Bronchial epithelial cell (primary cell): ENCODE measurements around the gene MAN1C1. TPM values are rescaled to one million over a fixed set of nuclear protein-coding genes. Genes with fewer than 3 reads are reported as not detected.
"Not testable (repeated sequence)": the region's sequence is repeated elsewhere in the genome, so short reads cannot be mapped to it uniquely, and the experiment has no call there.

ENCODE experiments used
- DNase-seq: peaks from one replicate; pipeline ENCODE4 v3.0.0-alpha.2; 2010; ENCODE audit warnings: low read depth
- FAIRE-seq: peaks from 2 replicates; lab custom pipeline; 2011; peaks lifted over from hg19 to GRCh38; lab: Jason Lieb, UNC
- H3K27me3 ChIP-seq: 2 replicates; pipeline ENCODE4 v1.5.1; 2011; ENCODE audit warnings: low read length; ENCODE audit not compliant: control insufficient read depth, insufficient read depth
- H3K36me3 ChIP-seq: 2 replicates; pipeline ENCODE4 v1.5.1; 2011; ENCODE audit warnings: low read length; ENCODE audit not compliant: control insufficient read depth, insufficient read depth
- H3K4me3 ChIP-seq: 2 replicates; pipeline ENCODE4 v1.5.1; 2011; ENCODE audit warnings: mild to moderate bottlenecking, low read depth, low read length, control low read depth
- total RNA-seq: library from RNA; depleted of rRNA; stranded (reverse); fragments of >200 nt; gene quantifications from 2 replicates; pipeline ENCODE4 v1.2.1, GENCODE V29; 2014
- TF ChIP-seq, protein P1 (sequence below): IDR thresholded peaks from 2 replicates; pipeline ENCODE4 v1.5.1; 2011; ENCODE audit warnings: mild to moderate bottlenecking, moderate library complexity, low read length, control low read depth, inconsistent platforms; ENCODE audit not compliant: insufficient read depth, severe bottlenecking

MAN1C1 gene
- total RNA-seq, 1 donor from 2014 or later, result under 0.01 TPM

DNA sequence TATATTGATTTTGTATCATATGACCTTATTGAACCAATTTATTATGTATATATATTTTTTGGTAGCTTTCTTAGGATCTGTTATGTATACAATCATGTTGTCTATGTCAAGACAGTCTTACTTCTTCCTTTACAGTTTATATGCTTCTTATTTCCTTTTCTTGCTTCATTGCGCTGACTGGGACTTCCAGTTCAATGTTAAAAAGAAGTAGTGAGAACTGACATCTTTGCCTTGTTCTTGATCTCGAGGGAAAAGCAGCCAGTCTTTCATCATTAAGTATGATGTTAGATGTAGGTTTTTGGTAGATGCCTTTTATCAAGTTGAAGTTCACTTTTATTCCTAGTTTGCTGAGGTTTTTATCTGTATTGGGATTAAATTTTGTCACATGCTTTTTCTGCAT is 17.5 kb downstream of the MAN1C1 start:
- Histone ChIP-seq H3K36me3 (no peaks in the 10 kb centered on the region), H3K27me3 (no peaks in the 10 kb centered on the region), H3K4me3 (no peak overlapping the region)
- no peak for FAIRE-seq
- TF ChIP-seq, protein P1, sequence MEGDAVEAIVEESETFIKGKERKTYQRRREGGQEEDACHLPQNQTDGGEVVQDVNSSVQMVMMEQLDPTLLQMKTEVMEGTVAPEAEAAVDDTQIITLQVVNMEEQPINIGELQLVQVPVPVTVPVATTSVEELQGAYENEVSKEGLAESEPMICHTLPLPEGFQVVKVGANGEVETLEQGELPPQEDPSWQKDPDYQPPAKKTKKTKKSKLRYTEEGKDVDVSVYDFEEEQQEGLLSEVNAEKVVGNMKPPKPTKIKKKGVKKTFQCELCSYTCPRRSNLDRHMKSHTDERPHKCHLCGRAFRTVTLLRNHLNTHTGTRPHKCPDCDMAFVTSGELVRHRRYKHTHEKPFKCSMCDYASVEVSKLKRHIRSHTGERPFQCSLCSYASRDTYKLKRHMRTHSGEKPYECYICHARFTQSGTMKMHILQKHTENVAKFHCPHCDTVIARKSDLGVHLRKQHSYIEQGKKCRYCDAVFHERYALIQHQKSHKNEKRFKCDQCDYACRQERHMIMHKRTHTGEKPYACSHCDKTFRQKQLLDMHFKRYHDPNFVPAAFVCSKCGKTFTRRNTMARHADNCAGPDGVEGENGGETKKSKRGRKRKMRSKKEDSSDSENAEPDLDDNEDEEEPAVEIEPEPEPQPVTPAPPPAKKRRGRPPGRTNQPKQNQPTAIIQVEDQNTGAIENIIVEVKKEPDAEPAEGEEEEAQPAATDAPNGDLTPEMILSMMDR, result no peak
- DNase-seq, result no peak

DNA sequence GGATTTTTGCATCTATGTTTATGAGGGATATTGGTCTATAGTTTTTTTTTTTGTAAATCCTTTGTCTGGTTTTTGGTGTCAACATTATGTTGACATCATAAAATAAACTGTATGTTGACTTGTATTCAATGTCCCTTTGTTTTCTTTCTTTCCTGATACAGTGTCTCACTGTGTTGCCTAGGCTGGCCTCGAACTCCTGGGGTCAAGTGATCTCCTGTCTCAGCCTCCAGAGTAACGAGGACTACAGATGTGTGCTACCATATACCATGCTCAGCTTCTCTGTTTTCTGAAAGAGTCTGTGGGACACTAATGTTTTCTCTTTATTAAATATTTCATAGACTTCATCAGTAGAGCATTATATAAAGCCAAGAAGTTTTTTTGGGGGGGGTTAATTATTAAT is 18.3 kb downstream of the MAN1C1 start:
- H3K27me3 ChIP-seq, result no peaks in the 10 kb centered on the region
- TF ChIP-seq, protein P1, result no peak
- no peak overlapping the region for H3K4me3 ChIP-seq
- H3K36me3 ChIP-seq, result no peaks in the 10 kb centered on the region
- no peak for DNase-seq
- no peak for FAIRE-seq

DNA sequence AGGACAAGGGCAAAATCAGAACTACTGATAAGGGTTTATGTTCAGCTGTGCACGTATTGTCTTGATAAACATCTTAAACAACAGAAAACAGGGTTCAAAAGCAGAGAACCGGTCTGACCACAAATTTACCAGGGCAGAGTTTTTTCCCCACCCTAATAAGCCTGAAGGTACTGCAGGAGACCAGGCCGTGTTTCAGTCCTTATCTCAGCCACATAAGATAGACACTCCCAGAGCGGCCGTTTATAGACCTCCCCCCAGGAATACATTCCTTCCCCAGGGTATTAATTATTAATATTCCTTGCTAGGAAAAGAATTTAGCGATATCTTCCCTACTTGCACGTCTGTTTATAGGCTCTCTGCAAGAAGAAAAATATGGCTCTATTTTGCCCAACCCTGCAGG is 19.6 kb downstream of the MAN1C1 start:
- not testable (repeated sequence) for H3K27me3 ChIP-seq, H3K4me3 ChIP-seq, H3K36me3 ChIP-seq, FAIRE-seq, DNase-seq

DNA sequence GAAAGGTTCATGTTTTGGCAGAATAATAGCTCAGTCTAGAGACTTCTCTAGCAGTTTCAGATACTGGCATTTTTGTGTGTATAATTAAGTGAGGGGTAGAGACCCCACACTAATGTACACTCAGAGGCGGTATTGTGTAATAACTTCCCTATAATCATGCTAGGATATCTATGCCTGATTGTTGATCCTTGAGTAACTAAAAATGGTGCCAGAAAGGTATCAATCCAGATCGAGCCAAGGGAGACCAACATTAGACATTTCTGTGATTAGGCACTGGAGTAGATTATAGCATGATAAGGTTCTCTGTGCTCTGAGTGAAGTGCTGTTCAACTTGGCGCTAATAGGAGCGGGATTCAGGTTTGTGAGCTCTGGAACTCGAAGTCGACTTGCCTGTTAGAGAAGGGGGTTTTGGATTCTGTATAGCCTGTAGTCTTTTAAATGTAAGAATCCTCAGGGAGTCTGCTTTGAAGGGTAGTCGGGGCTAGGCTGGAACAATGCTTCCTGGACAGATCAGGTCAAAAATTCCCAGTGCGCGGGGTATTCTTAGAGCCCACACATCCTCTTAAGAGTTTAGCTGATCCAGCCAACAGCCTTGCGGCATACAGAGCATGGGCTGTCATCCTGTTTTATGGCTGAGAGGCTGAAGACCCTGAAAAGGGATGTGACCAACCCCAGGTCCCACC is 24.2 kb downstream of the MAN1C1 start:
- DNase-seq, result no peak
- no peaks in the 10 kb centered on the region for H3K36me3 ChIP-seq
- no peak overlapping the region for H3K4me3 ChIP-seq
- TF ChIP-seq, protein P1, result no peak
- H3K27me3 ChIP-seq, result peaks cover 4% of the 10 kb centered on the region
- no peak for FAIRE-seq

DNA sequence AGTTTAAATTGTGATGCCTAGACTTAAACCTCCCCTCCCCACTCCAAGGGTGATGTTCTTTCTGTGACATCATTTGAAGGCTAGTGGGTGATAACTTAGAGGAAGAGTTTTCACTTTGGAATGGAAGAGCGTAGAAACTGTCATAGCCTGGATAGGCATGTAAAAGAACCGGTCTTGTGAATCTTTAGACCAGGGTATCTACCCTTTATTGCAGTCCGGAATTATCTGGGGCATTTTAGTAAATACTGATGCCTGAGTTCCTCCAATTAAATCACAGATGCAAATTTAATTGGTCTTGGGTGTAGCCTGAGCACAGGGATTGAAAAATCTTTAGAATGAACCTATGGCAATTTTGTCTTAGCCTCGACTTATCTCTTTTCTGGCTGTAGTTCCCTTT is 24.7 kb downstream of the MAN1C1 start:
- no peak for FAIRE-seq
- no peak overlapping the region for H3K4me3 ChIP-seq
- no peak for DNase-seq
- TF ChIP-seq, protein P1, result no peak
- H3K27me3 ChIP-seq, result peaks cover 4% of the 10 kb centered on the region
- H3K36me3 ChIP-seq, result no peaks in the 10 kb centered on the region

DNA sequence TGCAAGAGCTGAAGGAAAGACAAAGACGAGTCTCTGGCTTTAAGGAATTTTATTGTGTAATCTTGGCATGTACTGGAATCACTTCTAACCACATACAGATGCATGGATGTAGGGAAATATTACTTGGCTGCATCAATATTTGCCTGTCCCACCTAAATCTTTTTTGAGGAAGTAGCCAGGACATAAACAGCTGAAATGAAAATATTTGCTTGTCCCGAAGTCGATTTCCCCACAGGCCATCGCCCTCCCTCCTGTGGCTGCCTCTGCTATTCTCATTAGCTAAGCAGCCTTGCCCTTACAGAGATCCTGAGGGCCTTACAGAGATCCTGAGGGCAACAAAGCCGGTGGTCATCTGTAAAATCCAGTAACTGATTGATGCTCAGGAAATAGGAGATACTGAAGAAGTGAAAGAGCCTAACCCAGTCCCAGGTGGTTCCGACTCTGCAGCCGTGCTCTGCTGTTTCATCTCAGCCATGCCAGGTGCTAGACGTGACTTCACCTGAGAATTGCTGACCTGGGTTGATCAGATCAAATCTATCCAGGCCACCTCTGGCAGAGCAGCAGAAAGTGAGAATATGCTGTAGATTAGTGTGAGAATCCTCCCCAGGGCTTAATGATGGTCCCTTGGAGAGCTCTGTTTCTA is 25.5 kb downstream of the MAN1C1 start:
- H3K36me3 ChIP-seq, result no peaks in the 10 kb centered on the region
- H3K27me3 ChIP-seq, result peaks cover 4% of the 10 kb centered on the region
- no peak for FAIRE-seq
- TF ChIP-seq, protein P1, result no peak
- no peak for DNase-seq
- H3K4me3 ChIP-seq, result no peak overlapping the region
